Osteocyte (in vitro differentiated cells): ENCODE results near the gene SH3BP4. TPM values are rescaled to one million over a fixed set of nuclear protein-coding genes. Genes with fewer than 3 reads are reported as not detected.

Source experiments
- DNase-seq: peaks from one replicate; pipeline ENCODE4 v3.0.0; 2021; ENCODE audit warnings: mixed read lengths; ENCODE audit not compliant: unreplicated experiment; ENCODE audit errors: extremely low spot score
- H3K27ac Mint-ChIP-seq: one replicate; pipeline ENCODE4 v1.8.0; 2021; ENCODE audit warnings: mild to moderate bottlenecking, mixed read lengths; ENCODE audit not compliant: unreplicated experiment
- H3K27me3 Mint-ChIP-seq: one replicate; pipeline ENCODE4 v1.8.0; 2021; ENCODE audit warnings: mixed read lengths; ENCODE audit not compliant: unreplicated experiment
- H3K36me3 Mint-ChIP-seq: one replicate; pipeline ENCODE4 v1.8.0; 2021; ENCODE audit warnings: mixed read lengths; ENCODE audit not compliant: unreplicated experiment
- H3K4me1 Mint-ChIP-seq: one replicate; pipeline ENCODE4 v1.8.0; 2021; ENCODE audit warnings: mixed read lengths; ENCODE audit not compliant: unreplicated experiment
- H3K4me3 Mint-ChIP-seq: one replicate; pipeline ENCODE4 v1.8.0; 2021; ENCODE audit warnings: mild to moderate bottlenecking, moderate library complexity, mixed read lengths; ENCODE audit not compliant: unreplicated experiment
- H3K9me3 Mint-ChIP-seq: one replicate; pipeline ENCODE4 v1.8.0; 2021; ENCODE audit warnings: mixed read lengths; ENCODE audit not compliant: unreplicated experiment
- CTCF ChIP-seq: fragments of 200-600 bp; sonication (generic); IDR thresholded peaks from 2 replicates; pipeline ENCODE4 v1.5.0; 2021; ENCODE audit warnings: antibody characterized with exemption, mild to moderate bottlenecking, moderate library complexity
- total RNA-seq: library from RNA; stranded (reverse); gene quantifications from 2 replicates; pipeline ENCODE4 v1.2.1, GENCODE V29; 2021

SH3BP4 gene
- total RNA-seq, 1 donor from 2014 or later, result 60.1 TPM

GRCh38 chr2:235091421-235091820, 139.6 kb downstream of the SH3BP4 start:
- no peak overlapping the region for H3K4me3 Mint-ChIP-seq
- H3K27ac Mint-ChIP-seq, result no peak overlapping the region
- H3K4me1 Mint-ChIP-seq, result peaks cover 16% of the 10 kb centered on the region
- peak; percentile 24 for TF ChIP-seq CTCF
- DNase-seq, result no peak
- no peaks in the 10 kb centered on the region for H3K27me3 Mint-ChIP-seq
- H3K9me3 Mint-ChIP-seq, result no peaks in the 10 kb centered on the region
- peaks cover 1% of the 10 kb centered on the region for H3K36me3 Mint-ChIP-seq

GRCh38 chr2:235091983-235092382, 140.2 kb downstream of the SH3BP4 start:
- H3K27ac Mint-ChIP-seq, result no peak overlapping the region
- H3K36me3 Mint-ChIP-seq, result peaks cover 1% of the 10 kb centered on the region
- no peak for DNase-seq
- no peaks in the 10 kb centered on the region for H3K27me3 Mint-ChIP-seq
- no peak overlapping the region for H3K4me3 Mint-ChIP-seq
- TF ChIP-seq CTCF, result no peak
- H3K4me1 Mint-ChIP-seq, result peaks cover 18% of the 10 kb centered on the region
- H3K9me3 Mint-ChIP-seq, result no peaks in the 10 kb centered on the region

- no peak overlapping the region for H3K27ac Mint-ChIP-seq
- TF ChIP-seq CTCF, result no peak
- H3K4me3 Mint-ChIP-seq, result no peak overlapping the region
- H3K9me3 Mint-ChIP-seq, result no peaks in the 10 kb centered on the region
- peak; percentile 42 for DNase-seq
- no peaks in the 10 kb centered on the region for H3K27me3 Mint-ChIP-seq
- H3K36me3 Mint-ChIP-seq, result peaks cover 1% of the 10 kb centered on the region
- peaks cover 18% of the 10 kb centered on the region for H3K4me1 Mint-ChIP-seq
These were observed 140.8 kb downstream of the SH3BP4 start for GRCh38 chr2:235092433-235093223.

GRCh38 chr2:235094457-235094856, 142.6 kb downstream of the SH3BP4 start:
- Mint-ChIP-seq H3K27me3 (no peaks in the 10 kb centered on the region), H3K4me3 (no peak overlapping the region), H3K27ac (no peak overlapping the region), H3K4me1 (peaks cover 23% of the 10 kb centered on the region), H3K36me3 (peaks cover 1% of the 10 kb centered on the region), H3K9me3 (no peaks in the 10 kb centered on the region)
- no peak for DNase-seq
- no peak for TF ChIP-seq CTCF

GRCh38 chr2:235095569-235095968, 143.8 kb downstream of the SH3BP4 start:
- Mint-ChIP-seq H3K9me3 (no peaks in the 10 kb centered on the region), H3K4me1 (peaks cover 28% of the 10 kb centered on the region), H3K36me3 (peaks cover 1% of the 10 kb centered on the region), H3K27me3 (no peaks in the 10 kb centered on the region), H3K27ac (no peak overlapping the region), H3K4me3 (no peak overlapping the region)
- peak; percentile 5 for DNase-seq
- TF ChIP-seq CTCF, result no peak
